Psoas muscle (tissue), 8 donors: ENCODE results near the gene RPTOR. TPM values are rescaled to one million over a fixed set of nuclear protein-coding genes. Genes with fewer than 3 reads are reported as not detected.

Source experiments
- ATAC-seq, 4 donors: fragments of 200-7000 bp; cut with Tn5 transposase; one replicate each; pipeline ENCODE4 v1.9.1; 2020; ENCODE audit warnings: moderate library complexity in 3 of 4, mild to moderate bottlenecking in 2 of 4
- DNase-seq, 2 donors: peaks; one replicate each; pipeline ENCODE4 v3.0.0-alpha.2; 2020
- H3K27ac ChIP-seq: fragments of 200-600 bp; one replicate; pipeline ENCODE4 v1.8.0; 2022
- H3K27me3 ChIP-seq, 3 donors: fragments of 200-600 bp in 1 of 3; one replicate each; pipeline versions ENCODE4 v1.6.1 to v1.8.0; 2013 to 2022; ENCODE audit warnings: low read length in 2 of 3, mild to moderate bottlenecking in 2 of 3, moderate library complexity in 1 of 3; ENCODE audit not compliant: insufficient read depth in 3 of 3
- H3K36me3 ChIP-seq, 2 donors: fragments of 200-600 bp in 1 of 2; one replicate each; pipeline versions ENCODE4 v1.6.1 to v1.8.0; 2013 to 2022; ENCODE audit warnings: low read depth in 1 of 2, mild to moderate bottlenecking in 1 of 2, moderate library complexity in 1 of 2; ENCODE audit not compliant: insufficient read depth in 1 of 2
- H3K4me1 ChIP-seq: fragments of 200-600 bp; one replicate; pipeline ENCODE4 v1.8.0; 2022
- H3K4me3 ChIP-seq: fragments of 200-600 bp; one replicate; pipeline ENCODE4 v1.8.0; 2022; ENCODE audit warnings: mild to moderate bottlenecking
- H3K9me3 ChIP-seq: fragments of 200-600 bp; one replicate; pipeline ENCODE4 v1.8.0; 2022
- WGBS, 3 donors: extraction: QIAGEN DNeasy Blood & Tissue Kit; methylation state at CpG; one replicate each; pipeline versions ENCODE4 v1.1.6 to v1.1.7; 2013; 5-methylcytosine and 5-hydroxymethylcytosine counted together
- intact Hi-C, 2 donors: fragments of 100-400 bp; cut with DNase I; formaldehyde crosslinking; loops; one replicate each; pipeline versions ENCODE4 v1.11.0 to v1.14.2; 2022
- polyA plus RNA-seq, 3 donors: library from polyadenylated mRNA; stranded (reverse); fragments of 200-250 nt; gene quantifications; one replicate each; pipeline ENCODE4 v1.2.3, GENCODE V29; 2013
- total RNA-seq, 4 donors: library from RNA; stranded (reverse); fragmentation: NEBNext Ultra II Directional in 2 of 4; extraction: Animal tissue kit (Norgen Biotek cat#: 25700) in 2 of 4; gene quantifications; one replicate each; pipeline versions ENCODE4 v1.2.1 to v1.2.4, GENCODE V29; 2021 to 2023
- TF ChIP-seq, protein P1 (sequence below): fragments of 200-600 bp; IDR thresholded peaks from one replicate; pipeline ENCODE4 v1.8.0; 2022; ENCODE audit warnings: antibody characterized with exemption
- donor health status: healthy with polysubstance abuse.
- donor health status: DM: no; HTN: no; CAD: no; lungs with moderate emphysema.
- donor health status: Bipolar disorder and iron deficiency.
- donor health status: healthy.
- donor health status: DM: yes; HTN: yes; CAD: no.
- donor health status: DM: no; HTN: no; CAD: no.
- donor health status: DM: no; HTN: no; CAD: no.
- donor health status: DM: yes; HTN: yes; CAD: no.

The RPTOR gene
- total and polyA plus RNA-seq, 7 donors: 13.6 to 82.2 (median 32.5) TPM

- ATAC-seq (no peak), DNase-seq (peak; percentile 11 to 39)
- intact Hi-C loops: no loop called here
- H3K4me1 ChIP-seq: peaks cover 4% of the 10 kb centered on the region
- H3K9me3 ChIP-seq: peaks cover 5% of the 10 kb centered on the region
- TF ChIP-seq, protein P1, sequence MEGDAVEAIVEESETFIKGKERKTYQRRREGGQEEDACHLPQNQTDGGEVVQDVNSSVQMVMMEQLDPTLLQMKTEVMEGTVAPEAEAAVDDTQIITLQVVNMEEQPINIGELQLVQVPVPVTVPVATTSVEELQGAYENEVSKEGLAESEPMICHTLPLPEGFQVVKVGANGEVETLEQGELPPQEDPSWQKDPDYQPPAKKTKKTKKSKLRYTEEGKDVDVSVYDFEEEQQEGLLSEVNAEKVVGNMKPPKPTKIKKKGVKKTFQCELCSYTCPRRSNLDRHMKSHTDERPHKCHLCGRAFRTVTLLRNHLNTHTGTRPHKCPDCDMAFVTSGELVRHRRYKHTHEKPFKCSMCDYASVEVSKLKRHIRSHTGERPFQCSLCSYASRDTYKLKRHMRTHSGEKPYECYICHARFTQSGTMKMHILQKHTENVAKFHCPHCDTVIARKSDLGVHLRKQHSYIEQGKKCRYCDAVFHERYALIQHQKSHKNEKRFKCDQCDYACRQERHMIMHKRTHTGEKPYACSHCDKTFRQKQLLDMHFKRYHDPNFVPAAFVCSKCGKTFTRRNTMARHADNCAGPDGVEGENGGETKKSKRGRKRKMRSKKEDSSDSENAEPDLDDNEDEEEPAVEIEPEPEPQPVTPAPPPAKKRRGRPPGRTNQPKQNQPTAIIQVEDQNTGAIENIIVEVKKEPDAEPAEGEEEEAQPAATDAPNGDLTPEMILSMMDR: no peak
- no peak overlapping the region for H3K4me3 ChIP-seq
- H3K27me3 ChIP-seq: peaks cover 0 to 27% (median 11%) of the 10 kb centered on the region in 3 donors
- H3K27ac ChIP-seq: no peak overlapping the region
- H3K36me3 ChIP-seq: no peaks in the 10 kb centered on the region
- 89 to 94% (median 90%) methylated on average over 14 of the region's 14 CpGs for WGBS, 3 donors
These were observed 464.5 kb downstream of the RPTOR start for GRCh38 chr17:81009136-81009535.

- WGBS, 3 donors: 59 to 64% (median 62%) methylated on average over 2 of the region's 2 CpGs
- intact Hi-C loops: no loop called here
- DNase-seq (no peak), ATAC-seq (no peak)
- Histone ChIP-seq H3K4me1 (peaks cover 9% of the 10 kb centered on the region), H3K27ac (no peak overlapping the region), H3K27me3 (peaks cover 0 to 10% (median 2%) of the 10 kb centered on the region in 3 donors), H3K36me3 (no peaks in the 10 kb centered on the region), H3K9me3 (peaks cover 5% of the 10 kb centered on the region), H3K4me3 (no peak overlapping the region)
- TF ChIP-seq, protein P1: no peak
These were observed 466.3 kb downstream of the RPTOR start for GRCh38 chr17:81010935-81011334.

GRCh38 chr17:81011951-81012350 is 467.3 kb downstream of the RPTOR start:
- Histone ChIP-seq H3K9me3 (peaks cover 5% of the 10 kb centered on the region), H3K36me3 (no peaks in the 10 kb centered on the region), H3K4me1 (peaks cover 9% of the 10 kb centered on the region), H3K27ac (no peak overlapping the region), H3K4me3 (no peak overlapping the region), H3K27me3 (no peaks in the 10 kb centered on the region)
- DNase-seq: no peak
- intact Hi-C loops: no loop called here
- 86 to 90% (median 87%) methylated on average over 3 of the region's 3 CpGs for WGBS, 3 donors
- TF ChIP-seq, protein P1: no peak
- no peak for ATAC-seq

DNA sequence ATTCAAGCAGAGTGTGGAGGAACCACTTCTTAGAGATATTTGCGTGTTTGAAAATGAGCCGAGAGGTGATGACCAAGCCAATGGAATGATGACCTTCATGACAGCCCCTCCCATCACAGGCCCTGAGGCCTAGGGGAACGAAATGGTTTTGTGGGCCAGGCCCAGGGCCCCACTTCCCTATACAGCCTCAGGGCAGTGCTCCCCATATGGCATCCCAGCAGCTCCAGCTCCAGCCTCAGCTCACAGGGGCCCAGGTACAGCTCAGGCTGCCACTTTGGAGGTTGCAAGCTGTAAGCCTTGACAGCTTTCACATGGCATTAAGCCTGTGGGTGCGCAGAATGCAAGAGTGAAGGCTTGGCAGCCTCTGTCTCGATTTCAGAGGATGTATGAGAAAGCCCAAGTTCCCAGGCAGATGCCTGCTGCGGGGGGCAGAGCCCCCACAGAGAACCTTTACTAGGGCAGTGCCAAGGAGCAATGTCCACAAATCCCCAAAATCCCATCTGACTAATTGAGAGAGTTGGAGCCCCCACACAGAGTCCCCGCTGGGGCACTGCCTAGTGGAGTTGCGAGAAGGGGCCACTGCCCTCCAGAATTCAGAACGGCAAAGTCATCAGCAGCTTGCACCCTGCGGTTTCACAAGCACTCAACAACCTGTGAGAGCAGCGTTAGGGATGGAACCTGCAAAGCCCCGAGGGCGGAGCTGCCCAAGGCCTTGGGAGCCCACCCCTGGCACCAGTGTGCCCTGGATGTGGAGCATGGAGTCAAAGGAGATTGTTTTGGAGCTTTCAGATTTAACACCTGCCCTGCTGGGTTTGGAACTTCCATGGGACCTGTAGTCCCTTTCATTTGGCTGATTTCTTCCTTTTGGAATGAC is 468.2 kb downstream of the RPTOR start:
- DNase-seq: no peak
- Histone ChIP-seq H3K9me3 (peaks cover 5% of the 10 kb centered on the region), H3K4me3 (no peak overlapping the region), H3K27ac (no peak overlapping the region), H3K36me3 (no peaks in the 10 kb centered on the region), H3K27me3 (no peaks in the 10 kb centered on the region), H3K4me1 (peaks cover 11% of the 10 kb centered on the region)
- TF ChIP-seq, protein P1: no peak
- WGBS, 3 donors: 87 to 94% (median 91%) methylated on average over 13 of the region's 13 CpGs
- intact Hi-C loops: no loop called here
- peak in 1 of 4 donors; percentile 30 for ATAC-seq
